HG03432 (cell line): ENCODE data around the gene MEGF6.

Experiments used
- ATAC-seq: cut with Tn5 transposase; IDR thresholded peaks from one replicate; pipeline ENCODE4 v1.9.1; 2021; ENCODE audit warnings: mild to moderate bottlenecking, moderate library complexity; ENCODE audit not compliant: unreplicated experiment

Gene MEGF6

DNA sequence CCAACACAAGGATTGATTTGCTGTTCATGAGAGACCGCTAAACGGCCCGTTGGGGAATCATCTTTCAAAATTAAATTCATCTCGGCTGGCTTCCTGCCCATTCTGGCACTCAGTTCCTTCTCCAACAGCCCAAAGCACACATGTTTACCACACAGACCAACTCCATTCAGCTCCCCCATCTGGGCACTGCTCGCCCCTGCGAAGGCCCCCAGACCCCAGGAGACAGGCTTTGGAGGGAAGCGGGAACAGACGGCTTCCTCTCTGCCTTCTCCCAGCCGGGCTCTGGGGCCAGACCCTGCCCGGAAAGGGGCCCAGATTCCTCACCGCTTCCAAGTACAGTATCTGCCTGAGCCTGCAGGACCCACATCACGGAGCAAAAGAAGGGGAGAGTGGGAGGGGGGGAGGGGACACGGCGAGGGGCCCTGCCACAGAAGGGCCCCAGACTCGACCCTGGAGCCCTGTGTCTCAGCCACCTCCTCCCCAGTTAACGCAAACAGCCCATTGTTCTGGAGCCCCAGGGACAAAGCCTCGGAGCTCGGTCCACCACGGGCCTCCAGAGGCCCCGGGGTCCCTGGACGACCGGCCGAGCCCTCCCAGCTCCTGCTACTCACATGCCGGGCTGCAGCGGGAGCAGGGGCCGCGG lies 660 bp downstream of the MEGF6 start:
- no peak for ATAC-seq

DNA sequence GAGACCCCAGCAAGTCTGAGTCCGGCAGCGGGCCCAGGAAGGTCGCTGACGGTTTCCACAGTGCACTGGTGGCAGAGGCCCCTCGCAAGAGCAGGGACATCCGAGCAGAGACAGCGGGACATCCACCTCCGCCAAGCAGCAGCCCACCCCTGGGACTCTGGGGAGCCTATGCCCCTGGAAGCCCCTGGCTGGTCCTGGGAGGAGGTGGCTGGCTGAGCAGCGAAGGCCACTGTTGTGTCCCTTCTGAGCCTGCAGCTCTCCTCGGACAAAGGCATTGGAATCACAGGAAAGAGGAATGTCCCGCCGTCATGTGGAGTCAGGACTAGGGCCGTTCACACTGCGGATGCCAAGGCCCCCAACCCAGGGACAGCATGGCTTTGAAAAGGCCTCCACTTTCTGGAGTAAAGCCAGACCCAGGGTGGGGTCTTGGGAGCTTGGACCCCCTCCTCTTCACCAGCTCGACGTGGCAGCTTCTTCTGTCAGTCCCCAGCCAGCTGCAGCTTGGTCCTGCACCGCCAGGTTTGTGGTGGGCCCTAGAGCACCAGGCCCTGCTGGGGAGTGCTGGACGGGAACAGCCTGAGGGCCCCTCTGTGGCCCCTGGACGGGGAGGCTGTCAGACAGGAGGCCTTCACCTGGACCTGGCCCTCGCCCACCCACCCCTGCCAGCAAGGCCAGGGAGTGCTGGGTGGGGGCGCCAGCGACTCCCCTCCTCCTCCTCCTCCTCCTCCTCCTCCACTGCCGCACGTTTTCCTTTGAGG lies 1.4 kb downstream of the MEGF6 start:
- no peak for ATAC-seq

DNA sequence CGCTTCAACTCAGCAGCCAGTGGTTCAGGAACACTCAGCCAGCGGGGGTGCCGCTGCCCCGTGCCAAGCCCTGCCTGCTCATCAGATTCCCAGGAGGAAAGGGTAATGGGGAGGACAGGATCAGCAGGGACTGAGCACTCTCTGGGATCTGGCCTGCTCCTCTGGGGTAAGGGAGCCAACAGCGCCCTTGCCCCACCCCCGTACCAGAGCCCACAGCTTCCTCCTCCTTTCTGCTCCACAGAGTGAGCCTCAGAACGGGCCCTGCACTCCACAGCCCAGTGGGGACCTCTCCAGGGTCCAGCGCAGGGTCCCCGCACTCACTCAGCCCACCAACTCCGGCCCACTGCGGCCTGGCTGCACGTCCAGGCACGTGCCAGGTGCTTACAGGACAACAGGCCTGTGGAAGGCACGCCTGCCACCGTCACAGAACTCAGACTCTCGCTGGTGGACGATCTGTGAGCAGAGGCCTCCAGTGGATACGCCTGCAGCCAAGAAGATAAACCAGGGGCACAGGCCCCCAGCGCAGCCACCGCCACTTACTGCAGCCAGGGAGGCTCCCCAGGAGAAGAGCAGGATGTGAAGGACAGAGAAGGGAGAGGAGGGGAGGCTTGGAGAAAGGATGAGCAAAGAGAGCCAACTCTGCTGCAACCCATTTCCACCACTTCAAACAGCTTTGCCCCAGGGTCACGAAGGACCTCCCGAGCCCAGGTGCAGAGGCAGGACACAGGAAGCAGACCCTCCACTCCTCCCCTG lies 2.1 kb downstream of the MEGF6 start:
- ATAC-seq: no peak

GRCh38 chr1:3608154-3608553 lies 3.2 kb downstream of the MEGF6 start:
- no peak for ATAC-seq

- ATAC-seq: no peak
Observed at GRCh38 chr1:3607703-3608065, 3.6 kb downstream of the MEGF6 start.

DNA sequence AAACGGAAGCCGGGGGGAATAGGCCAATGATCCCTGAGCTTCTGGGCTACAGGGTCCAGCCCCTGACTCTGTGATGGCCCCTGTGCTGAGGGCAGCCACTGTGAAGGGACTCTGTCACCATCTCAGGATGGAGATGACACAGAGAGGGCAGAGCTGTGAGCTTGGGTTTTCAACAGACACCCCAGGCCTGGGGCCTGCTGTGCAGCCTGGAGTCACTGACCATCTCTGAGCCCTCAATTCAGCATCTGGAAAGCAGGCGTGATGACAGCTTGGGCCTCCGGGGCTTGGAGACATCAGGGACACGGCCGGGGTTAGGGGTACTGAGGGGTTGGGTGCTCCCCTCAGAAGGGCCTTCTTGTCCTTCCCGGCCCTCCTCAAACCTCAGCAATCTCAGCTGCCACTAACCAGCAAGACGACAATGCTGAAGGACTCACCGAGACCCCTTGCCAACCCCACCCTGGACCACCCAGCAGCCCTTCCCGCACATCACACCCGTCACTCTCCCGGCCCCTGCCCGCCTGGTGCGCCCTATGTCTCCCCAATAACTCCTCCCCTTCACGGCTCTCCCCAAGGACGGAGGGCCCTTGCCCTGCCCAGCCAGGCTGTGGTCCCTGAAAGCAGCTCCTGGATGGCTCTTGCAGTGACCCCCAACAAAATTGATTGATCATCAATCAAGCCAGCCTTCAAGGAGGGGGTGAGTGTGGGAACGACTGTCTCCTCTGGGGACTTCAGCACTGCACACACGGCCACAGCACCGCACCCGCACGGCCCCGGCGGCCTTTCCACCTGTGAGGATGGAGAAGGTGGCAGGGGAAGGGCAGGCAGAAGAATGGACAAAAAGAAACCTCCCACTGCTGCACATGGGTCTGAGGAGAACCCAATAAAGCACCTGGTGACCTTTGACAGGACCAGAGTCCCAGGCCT lies 4.3 kb downstream of the MEGF6 start:
- ATAC-seq: no peak

GRCh38 chr1:3604997-3605823 lies 6.1 kb downstream of the MEGF6 start:
- no peak for ATAC-seq

DNA sequence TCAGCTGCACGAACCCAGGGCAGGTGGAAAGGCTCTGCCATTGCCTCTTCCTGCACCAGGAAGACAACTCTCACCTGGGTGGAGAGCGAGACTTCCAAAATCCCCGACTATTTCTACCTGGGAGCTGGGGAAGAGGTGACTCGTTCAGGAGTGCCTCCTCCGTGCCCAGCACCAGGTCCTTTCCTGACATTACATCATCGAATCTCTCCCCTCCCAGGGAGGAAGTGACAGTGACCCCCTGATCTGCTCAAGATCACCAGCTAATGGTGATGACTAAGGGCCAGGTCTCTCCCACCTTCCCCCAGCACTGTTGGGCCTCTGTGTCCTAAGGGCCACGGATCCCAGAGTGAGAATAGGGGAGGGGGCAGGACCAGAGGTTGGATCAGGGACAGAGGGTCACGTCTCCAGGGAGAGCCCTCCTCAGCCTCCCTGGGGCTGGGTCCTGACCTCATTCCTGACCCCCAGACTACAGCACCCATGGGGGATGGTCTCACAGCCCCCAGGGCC lies 6.8 kb downstream of the MEGF6 start:
- no peak for ATAC-seq

GRCh38 chr1:3603571-3604467 lies 7.5 kb downstream of the MEGF6 start:
- no peak for ATAC-seq

GRCh38 chr1:3603156-3603555 lies 8.2 kb downstream of the MEGF6 start:
- no peak for ATAC-seq

GRCh38 chr1:3602375-3602774 lies 8.9 kb downstream of the MEGF6 start:
- ATAC-seq: no peak

GRCh38 chr1:3601743-3602142 lies 9.6 kb downstream of the MEGF6 start:
- no peak for ATAC-seq

DNA sequence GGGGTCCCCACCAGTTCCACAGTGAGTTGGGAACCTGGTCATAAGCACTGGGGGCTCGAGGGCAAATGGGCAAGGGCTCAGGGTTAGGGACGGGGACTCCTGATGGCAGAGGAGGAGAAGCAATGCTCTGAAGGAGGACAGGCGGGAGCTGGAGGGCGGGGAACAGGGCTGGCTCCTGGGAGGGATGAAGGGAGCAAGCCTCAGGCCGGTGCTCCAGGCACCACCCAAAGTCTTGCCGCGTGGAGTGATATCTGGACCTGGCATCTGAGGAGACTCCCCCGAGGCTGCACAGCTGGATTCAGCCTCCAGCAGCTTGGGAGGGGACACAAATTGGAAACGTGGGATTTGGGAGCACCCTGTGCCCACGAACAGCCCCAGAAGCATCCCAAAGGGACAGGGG lies 11.0 kb downstream of the MEGF6 start:
- ATAC-seq: no peak

GRCh38 chr1:3599816-3600215 lies 11.5 kb downstream of the MEGF6 start:
- no peak for ATAC-seq

- ATAC-seq: no peak
Observed at GRCh38 chr1:3599286-3599811, 12.0 kb downstream of the MEGF6 start.

DNA sequence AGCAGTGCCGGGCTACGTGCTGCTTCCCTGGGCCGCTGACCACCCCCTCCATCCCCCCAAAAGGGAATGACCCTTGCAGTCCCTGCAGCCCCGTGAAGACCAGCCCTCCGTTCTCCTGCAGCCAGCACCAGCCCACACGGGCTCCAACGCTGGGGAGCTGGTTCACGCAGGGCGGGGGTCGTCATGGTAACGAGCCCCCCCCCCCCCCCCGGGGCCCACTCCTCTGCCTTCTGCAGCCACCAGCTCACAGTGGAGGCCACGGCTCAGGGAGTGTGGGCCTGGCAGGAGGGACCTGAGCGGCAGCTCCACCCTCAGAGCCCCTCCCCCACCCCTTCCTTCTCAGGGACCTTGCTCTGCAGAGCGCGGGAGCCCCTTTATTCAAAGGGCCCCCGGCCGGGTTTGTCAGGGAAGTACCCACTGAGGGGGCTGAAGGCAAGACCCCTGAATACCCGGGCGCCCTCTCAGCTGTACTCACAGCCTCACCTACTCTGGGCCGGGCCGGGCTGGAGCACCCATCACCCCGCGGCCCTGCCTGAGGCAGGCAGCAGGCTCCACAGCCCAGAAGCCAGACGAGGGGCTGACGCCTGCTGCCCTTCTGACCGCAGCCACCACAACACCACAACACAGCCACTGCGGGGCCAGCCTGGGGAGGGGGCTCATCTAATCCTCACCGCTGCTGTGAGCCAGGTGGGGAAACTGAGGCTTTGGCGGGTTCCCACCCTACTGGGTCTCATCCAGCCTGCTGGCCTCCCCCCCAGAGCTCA lies 12.6 kb downstream of the MEGF6 start:
- ATAC-seq: no peak

- ATAC-seq: no peak
Observed at GRCh38 chr1:3598051-3598491, 13.2 kb downstream of the MEGF6 start.

DNA sequence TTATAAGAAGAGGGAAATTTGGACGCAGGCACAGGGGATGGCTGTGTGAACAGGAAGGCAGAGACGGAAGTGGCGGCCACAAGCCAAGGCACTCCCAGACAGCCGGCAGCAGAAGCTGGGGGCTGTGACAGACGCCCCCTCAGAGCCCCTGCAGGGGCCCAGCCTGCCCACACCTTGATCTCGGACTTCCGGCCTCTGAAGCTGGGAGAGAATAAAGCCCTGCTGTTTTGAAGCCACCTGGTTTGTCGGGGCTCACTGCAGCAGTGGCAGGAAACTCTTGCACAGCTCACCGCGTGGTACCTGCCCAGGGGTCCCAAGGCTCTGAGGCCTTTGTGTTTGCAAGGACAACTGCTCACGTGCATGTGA lies 13.7 kb downstream of the MEGF6 start:
- ATAC-seq: no peak
